OCI-LY7 (cell line): ENCODE data around the gene VASH2. TPM values are rescaled to one million over a fixed set of nuclear protein-coding genes. Genes with fewer than 3 reads are reported as not detected.

Source experiments
- BruUV-seq: library from RNA; stranded (reverse); fragments of 400-500 nt; replicated peaks from 2 replicates; lab custom pipeline; 2021; lab: Mats Ljungman, UMichigan
- CTCF ChIA-PET: fragments of 300-600 bp; sonication (Branson Sonifier 250); formaldehyde crosslinking; loops from one replicate; lab custom pipeline; 2022; ENCODE audit warnings: antibody characterized with exemption; ENCODE audit not compliant: unreplicated experiment; lab: Charles Lee
- POLR2A ChIA-PET: fragments of 300-600 bp; sonication (Branson Sonifier 250); formaldehyde crosslinking; loops from one replicate; lab custom pipeline; 2022; ENCODE audit warnings: antibody characterized with exemption; lab: Charles Lee
- DNase-seq: peaks from one replicate; pipeline ENCODE4 v3.0.0-alpha.2; 2015; ENCODE audit warnings: low spot score
- H2AFZ ChIP-seq: fragments of 200-600 bp; sonication (generic), shearing (Covaris generic); 2 replicates; pipeline ENCODE4 v1.6.1; 2014; ENCODE audit warnings: mild to moderate bottlenecking, antibody characterized with exemption, low read length, moderate library complexity
- H3K27ac ChIP-seq: fragments of 200-600 bp; sonication (generic); 2 replicates; pipeline ENCODE4 v1.5.1; 2014; ENCODE audit warnings: mixed run types, low read depth, mild to moderate bottlenecking, moderate library complexity, low read length, inconsistent platforms; ENCODE audit not compliant: poor library complexity, severe bottlenecking
- H3K36me3 ChIP-seq: fragments of 200-600 bp; sonication (generic); 2 replicates; pipeline ENCODE4 v1.6.1; 2014; ENCODE audit warnings: mild to moderate bottlenecking, antibody characterized with exemption, low read length, moderate library complexity, mixed read lengths; ENCODE audit not compliant: insufficient read depth
- H3K4me1 ChIP-seq: fragments of 200-600 bp; sonication (generic); 2 replicates; pipeline ENCODE4 v1.5.1; 2014; ENCODE audit warnings: mild to moderate bottlenecking, low read length; ENCODE audit not compliant: insufficient read depth, poor library complexity, severe bottlenecking
- H3K4me2 ChIP-seq: fragments of 200-600 bp; sonication (generic); 2 replicates; pipeline ENCODE4 v1.6.1; 2014; ENCODE audit warnings: mild to moderate bottlenecking, low read length
- H3K4me3 ChIP-seq: fragments of 200-600 bp; sonication (generic); 2 replicates; pipeline ENCODE4 v1.5.1; 2014; ENCODE audit warnings: mild to moderate bottlenecking, low read depth, low read length; ENCODE audit not compliant: poor library complexity, severe bottlenecking
- H3K79me2 ChIP-seq: fragments of 200-600 bp; sonication (generic); 2 replicates; pipeline ENCODE4 v1.6.1; 2016; ENCODE audit warnings: low read depth, mild to moderate bottlenecking, low read length, moderate library complexity, mixed read lengths; ENCODE audit not compliant: insufficient read depth
- H3K9me2 ChIP-seq: fragments of 200-600 bp; sonication (generic); 2 replicates; pipeline ENCODE4 v1.6.1; 2016; ENCODE audit warnings: mild to moderate bottlenecking, low read length, mixed read lengths; ENCODE audit not compliant: insufficient read depth
- H3K9me3 ChIP-seq: fragments of 200-600 bp; sonication (generic); 2 replicates; pipeline ENCODE4 v1.6.1; 2014; ENCODE audit warnings: mild to moderate bottlenecking, mixed run types, low read length, mixed read lengths
- H4K20me1 ChIP-seq: fragments of 200-600 bp; sonication (generic); 2 replicates; pipeline ENCODE4 v1.6.1; 2014; ENCODE audit warnings: mild to moderate bottlenecking, antibody characterized with exemption, low read length, moderate library complexity, mixed read lengths; ENCODE audit not compliant: insufficient read depth
- CTCF ChIP-seq: fragments of 200-600 bp; sonication (generic); conservative IDR thresholded peaks from 2 replicates; pipeline ENCODE4 v1.5.1; 2014; ENCODE audit warnings: mild to moderate bottlenecking, antibody characterized with exemption, low read length, moderate library complexity, mixed read lengths
- EZH2phosphoT487 ChIP-seq: fragments of 200-600 bp; sonication (generic); IDR thresholded peaks from 2 replicates; pipeline ENCODE4 v1.6.1; 2018; ENCODE audit warnings: low read depth, borderline replicate concordance, mild to moderate bottlenecking, mixed run types, antibody characterized with exemption, low read length, moderate library complexity, mixed read lengths
- intact Hi-C: fragments of 100-400 bp; cut with micrococcal nuclease; formaldehyde crosslinking; loops from one replicate; pipeline ENCODE4 v1.10.0; 2022; ENCODE audit not compliant: unreplicated experiment
- total RNA-seq, 2 experiments: library from RNA; depleted of rRNA in 1 of 2; stranded (reverse); fragments of >200 nt in 1 of 2; shearing (Covaris generic) in 1 of 2; gene quantifications; 2 replicates each; pipeline ENCODE4 v1.2.3, GENCODE V29; 2014 to 2022

The VASH2 gene
- total RNA-seq, 2 experiments from 2014 or later, result 7.3 to 7.4 TPM

GRCh38 chr1:212951126-212951946 is 995 bp downstream of the VASH2 start:
- Histone ChIP-seq H4K20me1 (no peaks in the 10 kb centered on the region), H3K27ac (no peak overlapping the region), H3K9me2 (no peaks in the 10 kb centered on the region), H3K4me3 (peak overlapping the region; percentile 68), H3K4me1 (peaks cover 67% of the 10 kb centered on the region), H3K9me3 (peaks cover 9% of the 10 kb centered on the region; the same call in 1 of the 2 replicates), H3K36me3 (no peaks in the 10 kb centered on the region), H3K79me2 (no peaks in the 10 kb centered on the region), H2AFZ (peak overlapping the region; percentile 13; the same call in 1 of the 2 replicates), H3K4me2 (peak overlapping the region; percentile 54)
- POLR2A ChIA-PET, result interaction anchor here (1.8 kb wide), 1 partner anchor 12 kb away, joined by 4 read pairs; no protein-coding TSS in a partner anchor
- no TSS peak for BruUV-seq
- CTCF ChIA-PET, result interaction anchor here (0.6 kb wide), 1 partner anchor 38 kb away, joined by 3 read pairs; no protein-coding TSS in a partner anchor
- DNase-seq, result no peak
- intact Hi-C loops, result no loop called here
- TF ChIP-seq EZH2phosphoT487, result no peak
- no peak for TF ChIP-seq CTCF

GRCh38 chr1:212951947-212952640 is 1.8 kb downstream of the VASH2 start:
- Histone ChIP-seq H3K4me2 (peak overlapping the region; percentile 54), H3K9me2 (no peaks in the 10 kb centered on the region), H4K20me1 (no peaks in the 10 kb centered on the region), H3K36me3 (no peaks in the 10 kb centered on the region), H2AFZ (no peak overlapping the region), H3K79me2 (no peaks in the 10 kb centered on the region), H3K27ac (no peak overlapping the region), H3K4me3 (peak overlapping the region; percentile 31), H3K4me1 (peaks cover 66% of the 10 kb centered on the region), H3K9me3 (peaks cover 9% of the 10 kb centered on the region; the same call in 1 of the 2 replicates)
- no peak for DNase-seq
- TF ChIP-seq CTCF, result no peak
- TF ChIP-seq EZH2phosphoT487, result no peak
- ChIA-PET CTCF (no interaction called here), POLR2A (interaction anchor here (0.8 to 1.8 kb wide), 2 partner anchors 12 to 128 kb away, joined by 3 to 4 read pairs; no protein-coding TSS in a partner anchor)
- BruUV-seq, result no TSS peak
- intact Hi-C loops, result no loop called here
